Jurkat, Clone E6-1 (cell line): ENCODE results near the gene APLNR.

Source experiments
- DNase-seq: peaks from one replicate; pipeline ENCODE4 v3.0.0-alpha.2; 2011; ENCODE audit warnings: low read depth, low spot score
- H3K4me3 ChIP-seq: 2 replicates; pipeline ENCODE4 v1.5.1; 2011; ENCODE audit warnings: mild to moderate bottlenecking, low read length, control low read depth, moderate library complexity

Gene APLNR

GRCh38 chr11:57255618-57256017, 18.6 kb upstream of the APLNR start:
- no peak for DNase-seq
- H3K4me3 ChIP-seq: no peak overlapping the region

GRCh38 chr11:57254631-57255030, 17.6 kb upstream of the APLNR start:
- no peak overlapping the region for H3K4me3 ChIP-seq
- DNase-seq: no peak

- no peak overlapping the region for H3K4me3 ChIP-seq
- no peak for DNase-seq
These were observed 14.5 kb upstream of the APLNR start for GRCh38 chr11:57251491-57252104.

GRCh38 chr11:57251037-57251436, 14.0 kb upstream of the APLNR start:
- H3K4me3 ChIP-seq: no peak overlapping the region
- no peak for DNase-seq

- DNase-seq: peak; percentile 39
- no peak overlapping the region for H3K4me3 ChIP-seq
These were observed 12.6 kb upstream of the APLNR start for GRCh38 chr11:57249384-57250319.

- peak; percentile 12 for DNase-seq
These were observed 11.8 kb upstream of the APLNR start for GRCh38 chr11:57248780-57249383.

GRCh38 chr11:57244911-57245310, 7.9 kb upstream of the APLNR start:
- H3K4me3 ChIP-seq: no peak overlapping the region
- DNase-seq: no peak

More at GRCh38 chr11:57248780-57249383, 11.8 kb upstream of the APLNR start:
- no peak overlapping the region for H3K4me3 ChIP-seq

- no peak for DNase-seq
- no peak overlapping the region for H3K4me3 ChIP-seq
These were observed 4.4 kb upstream of the APLNR start for GRCh38 chr11:57241353-57241972.

GRCh38 chr11:57240757-57241156, 3.7 kb upstream of the APLNR start:
- no peak overlapping the region for H3K4me3 ChIP-seq
- DNase-seq: no peak

GRCh38 chr11:57240007-57240406, 3.0 kb upstream of the APLNR start:
- no peak for DNase-seq
- no peak overlapping the region for H3K4me3 ChIP-seq

GRCh38 chr11:57239348-57239747, 2.3 kb upstream of the APLNR start:
- DNase-seq: no peak
- H3K4me3 ChIP-seq: no peak overlapping the region

- DNase-seq: no peak
- H3K4me3 ChIP-seq: no peak overlapping the region
These were observed 1.0 kb downstream of the APLNR start for GRCh38 chr11:57235761-57236703.

GRCh38 chr11:57233702-57234101, 3.3 kb downstream of the APLNR start:
- DNase-seq: no peak

GRCh38 chr11:57231539-57232253, 5.4 kb downstream of the APLNR start:
- DNase-seq: no peak
- no peak overlapping the region for H3K4me3 ChIP-seq

More at GRCh38 chr11:57233702-57234101, 3.3 kb downstream of the APLNR start:
- H3K4me3 ChIP-seq: no peak overlapping the region

- no peak for DNase-seq
- H3K4me3 ChIP-seq: no peak overlapping the region
These were observed 6.1 kb downstream of the APLNR start for GRCh38 chr11:57230791-57231538.

GRCh38 chr11:57230316-57230715, 6.7 kb downstream of the APLNR start:
- H3K4me3 ChIP-seq: no peak overlapping the region
- no peak for DNase-seq

GRCh38 chr11:57228600-57228999, 8.4 kb downstream of the APLNR start:
- no peak for DNase-seq
- no peak overlapping the region for H3K4me3 ChIP-seq
